ENCODE data around the gene C22orf42.
"Not testable (repeated sequence)": the region's sequence is repeated elsewhere in the genome, so short reads cannot be mapped to it uniquely, and the experiment has no call there.

C22orf42 gene

DNA sequence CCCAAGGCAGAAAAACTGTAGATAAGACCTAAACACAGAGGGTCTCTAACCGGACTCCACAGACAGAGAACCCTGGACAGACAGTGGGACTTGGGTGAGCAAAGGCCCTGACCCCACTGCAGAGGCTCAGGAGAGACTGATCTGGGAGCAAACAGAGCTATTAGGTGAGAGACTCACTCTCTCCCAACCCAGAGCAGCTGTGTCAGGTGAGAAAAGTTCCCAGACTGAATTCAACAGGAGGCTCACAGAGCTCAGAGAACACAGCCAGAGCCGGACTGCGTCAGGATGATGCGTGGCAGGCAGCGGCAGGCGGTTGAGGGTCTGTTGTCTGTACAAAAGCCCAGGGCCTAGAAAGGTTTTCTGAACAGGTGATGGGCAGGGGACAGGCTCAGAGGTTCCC is 40.2 kb upstream of the C22orf42 start:
- TF ChIP-seq, protein P1, sequence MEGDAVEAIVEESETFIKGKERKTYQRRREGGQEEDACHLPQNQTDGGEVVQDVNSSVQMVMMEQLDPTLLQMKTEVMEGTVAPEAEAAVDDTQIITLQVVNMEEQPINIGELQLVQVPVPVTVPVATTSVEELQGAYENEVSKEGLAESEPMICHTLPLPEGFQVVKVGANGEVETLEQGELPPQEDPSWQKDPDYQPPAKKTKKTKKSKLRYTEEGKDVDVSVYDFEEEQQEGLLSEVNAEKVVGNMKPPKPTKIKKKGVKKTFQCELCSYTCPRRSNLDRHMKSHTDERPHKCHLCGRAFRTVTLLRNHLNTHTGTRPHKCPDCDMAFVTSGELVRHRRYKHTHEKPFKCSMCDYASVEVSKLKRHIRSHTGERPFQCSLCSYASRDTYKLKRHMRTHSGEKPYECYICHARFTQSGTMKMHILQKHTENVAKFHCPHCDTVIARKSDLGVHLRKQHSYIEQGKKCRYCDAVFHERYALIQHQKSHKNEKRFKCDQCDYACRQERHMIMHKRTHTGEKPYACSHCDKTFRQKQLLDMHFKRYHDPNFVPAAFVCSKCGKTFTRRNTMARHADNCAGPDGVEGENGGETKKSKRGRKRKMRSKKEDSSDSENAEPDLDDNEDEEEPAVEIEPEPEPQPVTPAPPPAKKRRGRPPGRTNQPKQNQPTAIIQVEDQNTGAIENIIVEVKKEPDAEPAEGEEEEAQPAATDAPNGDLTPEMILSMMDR (IDR thresholded peaks at IDR 0.05), result no peak
- no peaks in the 10 kb centered on the region for H3K79me2 ChIP-seq
- no peak overlapping the region for H3K27ac ChIP-seq
- H3K9ac ChIP-seq, result no peak overlapping the region
- no peaks in the 10 kb centered on the region for H3K9me3 ChIP-seq (ENCODE audit: control insufficient read depth, low read length)
- no peak overlapping the region for H3K4me3 ChIP-seq (ENCODE audit: low read depth, low read length)
- no peak overlapping the region for H2AFZ ChIP-seq
- H3K27me3 ChIP-seq (ENCODE audit: control insufficient read depth, insufficient read depth, low read length), result no peaks in the 10 kb centered on the region
- H3K4me1 ChIP-seq, result no peaks in the 10 kb centered on the region
- no peaks in the 10 kb centered on the region for H3K36me3 ChIP-seq (ENCODE audit: control insufficient read depth, insufficient read depth, low read length)
- H3K4me2 ChIP-seq (ENCODE audit: low read length), result no peak overlapping the region

DNA sequence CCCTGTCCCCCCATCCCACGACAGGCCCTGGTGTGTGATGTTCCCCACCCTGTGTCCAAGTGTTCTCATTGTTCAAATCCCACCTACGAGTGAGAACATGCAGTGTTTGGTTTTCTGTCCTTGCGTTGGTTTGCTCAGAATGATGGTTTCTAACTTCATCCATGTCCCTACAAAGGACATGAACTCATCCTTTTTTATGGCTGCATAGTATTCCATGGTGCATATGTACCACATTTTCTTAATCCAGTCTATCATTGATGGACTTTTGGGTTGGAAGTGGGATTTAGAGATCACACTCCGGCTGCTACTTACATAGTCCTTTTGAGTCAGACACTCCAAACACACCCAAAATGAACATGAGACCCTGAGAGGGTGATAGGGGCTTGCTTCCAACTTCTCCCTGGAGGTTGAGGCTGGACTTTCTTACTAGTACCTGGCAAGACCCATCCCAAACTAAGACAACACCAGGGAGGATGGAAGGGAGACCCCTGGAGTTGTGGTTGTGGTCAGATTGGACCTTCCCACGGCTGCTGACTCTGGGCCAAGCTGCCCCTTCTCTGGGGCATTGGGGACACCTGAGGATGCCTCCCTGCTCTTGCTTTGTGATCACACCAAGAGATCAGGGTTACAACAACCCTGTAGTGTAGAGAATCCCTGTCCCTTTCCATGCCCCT is 38.6 kb upstream of the C22orf42 start:
- H3K9me3 ChIP-seq (ENCODE audit: control insufficient read depth, low read length); H3K27ac ChIP-seq; H3K4me1 ChIP-seq; H3K4me2 ChIP-seq (ENCODE audit: low read length); H3K4me3 ChIP-seq (ENCODE audit: low read depth, low read length); H3K27me3 ChIP-seq (ENCODE audit: control insufficient read depth, insufficient read depth, low read length); H2AFZ ChIP-seq; H3K9ac ChIP-seq; H3K36me3 ChIP-seq (ENCODE audit: control insufficient read depth, insufficient read depth, low read length); H3K79me2 ChIP-seq: not testable (repeated sequence)

DNA sequence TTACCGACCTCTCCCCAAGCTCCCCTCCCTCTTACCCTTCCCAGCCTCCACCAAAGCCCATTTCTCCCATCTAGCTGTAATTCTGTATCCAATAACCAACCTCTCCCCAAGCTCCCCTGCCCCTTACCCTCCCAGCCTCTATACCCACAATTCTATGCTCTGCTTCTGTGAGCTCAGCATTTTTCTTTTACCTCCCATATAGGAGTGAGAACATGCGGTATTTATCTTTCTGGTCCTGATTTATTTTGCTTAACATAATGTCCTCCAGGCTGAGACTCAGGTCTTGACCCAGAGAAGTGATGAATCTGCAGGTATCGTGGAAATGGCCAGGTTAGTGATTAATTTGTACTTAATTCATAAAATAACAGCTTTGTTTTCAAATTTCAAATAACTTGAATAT is 36.8 kb upstream of the C22orf42 start:
- not testable (repeated sequence) for H3K36me3 ChIP-seq (ENCODE audit: control insufficient read depth, insufficient read depth, low read length); H3K79me2 ChIP-seq; H3K27me3 ChIP-seq (ENCODE audit: control insufficient read depth, insufficient read depth, low read length); H3K9me3 ChIP-seq (ENCODE audit: control insufficient read depth, low read length); H3K4me3 ChIP-seq (ENCODE audit: low read depth, low read length); H3K4me1 ChIP-seq; H3K4me2 ChIP-seq (ENCODE audit: low read length); H2AFZ ChIP-seq; H3K27ac ChIP-seq; H3K9ac ChIP-seq

DNA sequence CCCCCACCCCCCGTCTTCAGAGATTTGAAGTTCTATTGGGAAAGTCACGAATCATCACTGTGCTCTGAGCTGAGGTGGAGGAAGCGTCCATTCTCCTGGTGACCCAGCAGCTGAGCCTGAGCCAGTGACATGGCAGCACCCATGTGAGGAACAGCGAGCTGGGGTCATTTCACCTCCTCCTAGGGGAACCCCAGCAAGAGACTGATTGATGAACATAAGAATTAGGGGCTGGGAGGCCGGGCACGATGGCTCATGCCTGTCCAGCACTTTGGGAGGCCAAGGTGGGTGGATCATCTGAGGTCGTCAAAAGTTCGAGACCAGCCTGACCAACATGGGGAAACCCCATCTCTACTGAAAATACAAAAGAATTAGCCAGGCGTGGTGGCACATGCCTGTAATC is 34.2 kb upstream of the C22orf42 start:
- not testable (repeated sequence) for H3K27me3 ChIP-seq (ENCODE audit: control insufficient read depth, insufficient read depth, low read length); H3K4me2 ChIP-seq (ENCODE audit: low read length); H3K79me2 ChIP-seq; H3K9me3 ChIP-seq (ENCODE audit: control insufficient read depth, low read length); H2AFZ ChIP-seq; H3K27ac ChIP-seq; H3K4me3 ChIP-seq (ENCODE audit: low read depth, low read length); H3K4me1 ChIP-seq; H3K36me3 ChIP-seq (ENCODE audit: control insufficient read depth, insufficient read depth, low read length); H3K9ac ChIP-seq

DNA sequence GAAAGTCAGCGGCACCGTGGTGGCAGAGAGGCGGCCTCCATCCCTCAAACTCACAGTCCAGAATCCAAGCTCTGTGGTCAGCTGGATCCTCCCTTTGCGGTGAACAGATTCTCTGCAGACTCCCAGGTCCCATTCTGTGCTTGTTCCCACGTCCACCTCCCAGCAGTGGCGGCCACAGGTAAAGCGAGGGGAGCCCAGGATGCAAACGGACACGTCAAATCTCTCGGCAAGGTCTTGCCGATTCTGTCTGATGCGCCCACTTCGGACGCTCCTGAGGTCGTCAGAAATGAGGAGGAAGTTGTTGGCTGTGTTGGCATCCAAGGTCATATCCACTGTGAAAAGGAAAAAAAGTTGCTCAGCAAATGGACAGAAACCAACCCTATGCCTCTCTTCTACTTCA is 31.9 kb upstream of the C22orf42 start:
- not testable (repeated sequence) for H2AFZ ChIP-seq; H3K9me3 ChIP-seq (ENCODE audit: control insufficient read depth, low read length); H3K79me2 ChIP-seq; H3K27me3 ChIP-seq (ENCODE audit: control insufficient read depth, insufficient read depth, low read length); H3K9ac ChIP-seq; H3K36me3 ChIP-seq (ENCODE audit: control insufficient read depth, insufficient read depth, low read length); H3K4me3 ChIP-seq (ENCODE audit: low read depth, low read length); H3K4me2 ChIP-seq (ENCODE audit: low read length); H3K27ac ChIP-seq; H3K4me1 ChIP-seq

DNA sequence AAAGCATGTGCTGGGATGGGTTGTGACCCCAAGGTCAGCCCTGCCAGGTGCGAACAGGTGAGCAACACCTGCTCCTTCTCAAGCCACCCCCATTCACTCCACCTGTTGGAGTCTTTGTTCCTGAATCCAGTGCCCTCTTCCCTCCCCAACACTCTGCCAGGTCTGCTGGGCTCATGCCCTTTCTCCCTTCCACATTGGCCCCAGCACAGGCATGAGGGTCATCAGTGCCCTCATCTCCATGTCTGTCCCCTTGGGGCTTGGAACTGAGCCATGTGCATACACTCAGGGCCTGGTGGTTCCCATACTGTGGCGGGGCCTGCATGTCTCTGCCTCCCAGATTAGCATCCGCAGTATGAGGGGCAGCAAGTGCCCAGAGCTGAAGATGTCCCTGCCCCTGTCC is 26.7 kb upstream of the C22orf42 start:
- TF ChIP-seq, protein P1 (IDR thresholded peaks at IDR 0.05), result no peak
- Histone ChIP-seq H3K4me3 (ENCODE audit: low read depth, low read length) (no peak overlapping the region), H3K79me2 (no peaks in the 10 kb centered on the region), H2AFZ (no peak overlapping the region), H3K4me1 (no peaks in the 10 kb centered on the region), H3K27me3 (ENCODE audit: control insufficient read depth, insufficient read depth, low read length) (no peaks in the 10 kb centered on the region), H3K9ac (no peak overlapping the region), H3K27ac (no peak overlapping the region), H3K9me3 (ENCODE audit: control insufficient read depth, low read length) (no peaks in the 10 kb centered on the region), H3K4me2 (ENCODE audit: low read length) (no peak overlapping the region), H3K36me3 (ENCODE audit: control insufficient read depth, insufficient read depth, low read length) (no peaks in the 10 kb centered on the region)

DNA sequence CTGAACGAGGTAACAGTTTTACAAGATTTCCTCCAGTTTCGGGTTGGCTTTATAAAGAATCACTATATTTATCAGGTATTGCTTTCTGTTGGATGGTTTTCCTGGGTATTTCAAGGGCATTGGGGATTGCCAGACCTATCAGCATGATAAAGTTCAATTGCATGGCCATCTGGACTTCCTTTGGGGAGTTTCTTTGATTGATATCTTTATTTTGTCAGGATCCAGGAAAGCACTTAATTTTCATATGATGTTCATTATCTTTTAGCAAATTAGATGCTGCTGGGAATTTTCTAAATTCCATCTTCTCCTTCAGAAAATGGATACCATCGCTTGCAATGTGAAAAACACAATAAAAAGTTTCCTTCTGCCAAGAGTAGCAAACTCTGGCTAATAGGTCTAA is 24.5 kb upstream of the C22orf42 start:
- H3K9ac ChIP-seq, result no peak overlapping the region
- H3K79me2 ChIP-seq, result no peaks in the 10 kb centered on the region
- H3K4me3 ChIP-seq (ENCODE audit: low read depth, low read length), result no peak overlapping the region
- no peaks in the 10 kb centered on the region for H3K4me1 ChIP-seq
- TF ChIP-seq, protein P1 (IDR thresholded peaks at IDR 0.05), result no peak
- no peaks in the 10 kb centered on the region for H3K27me3 ChIP-seq (ENCODE audit: control insufficient read depth, insufficient read depth, low read length)
- H3K9me3 ChIP-seq (ENCODE audit: control insufficient read depth, low read length), result no peaks in the 10 kb centered on the region
- H3K36me3 ChIP-seq (ENCODE audit: control insufficient read depth, insufficient read depth, low read length), result no peaks in the 10 kb centered on the region
- no peak overlapping the region for H2AFZ ChIP-seq
- no peak overlapping the region for H3K4me2 ChIP-seq (ENCODE audit: low read length)
- H3K27ac ChIP-seq, result no peak overlapping the region

All from parathyroid adenoma (tissue), 2 donors.